K562 (cell line): ENCODE results near the gene MYH11.

Experiments used
- BACH1 ChIP-seq: fragments of 200-800 bp; sonication (Bioruptor generic); IDR thresholded peaks from 2 replicates; pipeline ENCODE4 v1.6.1; 2016; ENCODE audit warnings: missing genetic modification characterization, missing compliant biosample characterization
- CBX2 ChIP-seq: fragments of 200-600 bp; sonication (generic); IDR thresholded peaks from one replicate; pipeline ENCODE4 v1.6.1; 2012; ENCODE audit warnings: mild to moderate bottlenecking, low read length, inconsistent platforms; ENCODE audit not compliant: insufficient read depth, poor library complexity, severe bottlenecking
- ETV6 ChIP-seq, 3 experiments: fragments of 150-350 bp in 1 of 3; sonication (generic) in 1 of 3; formaldehyde crosslinking in 1 of 3; IDR thresholded peaks; 2 replicates each; pipeline versions ENCODE4 v1.6.1 to v1.8.0; 2014 to 2022; ENCODE audit warnings: borderline replicate concordance in 2 of 3, low read depth in 2 of 3, antibody characterized with exemption in 1 of 3, low read length in 1 of 3, mild to moderate bottlenecking in 1 of 3, missing genetic modification reagents in 1 of 3
- EZH2 ChIP-seq: IDR thresholded peaks from 2 replicates; pipeline ENCODE4 v1.6.1; 2012; ENCODE audit warnings: low read depth, mild to moderate bottlenecking, inconsistent platforms, low read length, borderline replicate concordance
- POLR2A ChIP-seq: fragments of 450-650 bp; conservative IDR thresholded peaks from 2 replicates; pipeline ENCODE4 v1.6.1; 2016
- POLR2AphosphoS5 ChIP-seq: IDR thresholded peaks from 2 replicates; pipeline ENCODE4 v1.6.1; 2011; ENCODE audit warnings: mild to moderate bottlenecking, low read depth, low read length, moderate library complexity; ENCODE audit not compliant: control insufficient read depth, insufficient read depth
- SIX5 ChIP-seq, 2 experiments: IDR thresholded peaks; 2 replicates each; pipeline ENCODE4 v1.6.1; 2011; ENCODE audit warnings: low read length in 2 of 2, borderline replicate concordance in 1 of 2, low read depth in 1 of 2, mild to moderate bottlenecking in 1 of 2, moderate library complexity in 1 of 2; ENCODE audit not compliant: insufficient read depth in 1 of 2
- SNRNP70 ChIP-seq: fragments of 200-400 bp; formaldehyde crosslinking; optimal IDR thresholded peaks from 2 replicates; pipeline ENCODE3; 2017; ENCODE audit warnings: low read depth, low read length
- YY1 ChIP-seq, 3 experiments: IDR thresholded peaks; 2 replicates each; pipeline ENCODE4 v1.6.1; 2011; ENCODE audit warnings: low read length in 2 of 3, mild to moderate bottlenecking in 2 of 3, moderate library complexity in 2 of 3, borderline replicate concordance in 1 of 3, control low read depth in 1 of 3, low read depth in 1 of 3; ENCODE audit not compliant: insufficient read depth in 3 of 3, insufficient replicate concordance in 2 of 3, control insufficient read depth in 1 of 3, insufficient read length in 1 of 3; ENCODE audit errors: extremely low read depth in 1 of 3
- TF ChIP-seq, protein P1 (sequence below): conservative IDR thresholded peaks from 2 replicates; pipeline ENCODE4 v1.6.1; 2011; ENCODE audit warnings: low read depth, mild to moderate bottlenecking, low read length; ENCODE audit not compliant: control insufficient read depth
- TF ChIP-seq, protein P2 (sequence below), 2 experiments: fragments of 450-650 bp in 1 of 2; sonication (generic) in 1 of 2; formaldehyde crosslinking; conservative IDR thresholded peaks; 2 replicates each; pipeline versions ENCODE4 v1.4.0 to v1.8.1; 2020 to 2022; ENCODE audit warnings: mild to moderate bottlenecking in 1 of 2, missing genetic modification reagents in 1 of 2
- TF ChIP-seq, protein P3 (sequence below): sonication (generic); formaldehyde crosslinking; IDR thresholded peaks from 2 replicates; pipeline ENCODE4 v1.8.0; 2022; ENCODE audit warnings: mild to moderate bottlenecking, missing genetic modification reagents, borderline replicate concordance
- TF ChIP-seq, protein P4 (sequence below), 3 experiments: IDR thresholded peaks in 2 of 3; conservative IDR thresholded peaks in 1 of 3; 2 replicates each; pipeline ENCODE4 v1.5.1; 2011 to 2012; ENCODE audit warnings: low read length in 3 of 3, mild to moderate bottlenecking in 3 of 3, control low read depth in 2 of 3, improper control_type of control experiment in 1 of 3, inconsistent platforms in 1 of 3, low read depth in 1 of 3, mixed read lengths in 1 of 3, moderate library complexity in 1 of 3; ENCODE audit not compliant: insufficient read depth in 2 of 3
- TF ChIP-seq, protein P5 (sequence below): fragments of 250-450 bp; sonication (Bioruptor Pico); IDR thresholded peaks from 2 replicates; pipeline ENCODE4 v1.8.0; 2021; ENCODE audit warnings: moderate library complexity, mild to moderate bottlenecking, inconsistent platforms

DNA sequence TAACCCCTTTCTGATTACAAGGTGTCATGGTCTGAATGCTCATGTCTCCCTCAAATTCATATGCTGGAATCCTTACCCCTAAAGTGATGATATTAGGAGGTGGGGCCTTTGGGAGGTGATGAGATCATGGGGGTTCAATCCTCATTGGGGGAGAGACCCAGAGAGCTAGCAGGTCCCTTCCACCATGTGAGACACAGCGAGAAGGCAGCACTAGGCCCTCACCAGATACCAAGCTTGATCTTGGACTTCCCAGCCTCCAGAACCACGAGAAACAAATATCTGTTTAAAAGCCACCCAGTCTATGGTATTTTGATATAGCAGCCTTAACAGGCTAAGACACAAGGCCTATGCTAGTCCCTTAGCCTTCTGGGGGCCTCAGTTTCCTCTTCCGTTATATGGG lies 45.9 kb downstream of the MYH11 start:
- TF ChIP-seq YY1 (IDR thresholded peaks at IDR 0.05; ENCODE audit: borderline replicate concordance in 1 of 3, control insufficient read depth in 1 of 3, extremely low read depth in 1 of 3, insufficient read depth in 3 of 3, insufficient read length in 1 of 3, insufficient replicate concordance in 2 of 3, low read depth in 1 of 3, low read length in 2 of 3) = no peak
- TF ChIP-seq POLR2A = no peak
- TF ChIP-seq SNRNP70 = no peak
- TF ChIP-seq, protein P1, sequence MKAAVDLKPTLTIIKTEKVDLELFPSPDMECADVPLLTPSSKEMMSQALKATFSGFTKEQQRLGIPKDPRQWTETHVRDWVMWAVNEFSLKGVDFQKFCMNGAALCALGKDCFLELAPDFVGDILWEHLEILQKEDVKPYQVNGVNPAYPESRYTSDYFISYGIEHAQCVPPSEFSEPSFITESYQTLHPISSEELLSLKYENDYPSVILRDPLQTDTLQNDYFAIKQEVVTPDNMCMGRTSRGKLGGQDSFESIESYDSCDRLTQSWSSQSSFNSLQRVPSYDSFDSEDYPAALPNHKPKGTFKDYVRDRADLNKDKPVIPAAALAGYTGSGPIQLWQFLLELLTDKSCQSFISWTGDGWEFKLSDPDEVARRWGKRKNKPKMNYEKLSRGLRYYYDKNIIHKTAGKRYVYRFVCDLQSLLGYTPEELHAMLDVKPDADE = no peak
- TF ChIP-seq, protein P2, sequence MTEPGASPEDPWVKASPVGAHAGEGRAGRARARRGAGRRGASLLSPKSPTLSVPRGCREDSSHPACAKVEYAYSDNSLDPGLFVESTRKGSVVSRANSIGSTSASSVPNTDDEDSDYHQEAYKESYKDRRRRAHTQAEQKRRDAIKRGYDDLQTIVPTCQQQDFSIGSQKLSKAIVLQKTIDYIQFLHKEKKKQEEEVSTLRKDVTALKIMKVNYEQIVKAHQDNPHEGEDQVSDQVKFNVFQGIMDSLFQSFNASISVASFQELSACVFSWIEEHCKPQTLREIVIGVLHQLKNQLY (CRISPR knock-in tag; conservative IDR thresholded peaks at IDR 0.05) = no peak
- no peak for TF ChIP-seq BACH1 (tag)
- no peak for TF ChIP-seq SIX5 (IDR thresholded peaks at IDR 0.05; ENCODE audit: borderline replicate concordance in 1 of 2, insufficient read depth in 1 of 2, low read depth in 1 of 2, low read length in 2 of 2)
- TF ChIP-seq, protein P3, sequence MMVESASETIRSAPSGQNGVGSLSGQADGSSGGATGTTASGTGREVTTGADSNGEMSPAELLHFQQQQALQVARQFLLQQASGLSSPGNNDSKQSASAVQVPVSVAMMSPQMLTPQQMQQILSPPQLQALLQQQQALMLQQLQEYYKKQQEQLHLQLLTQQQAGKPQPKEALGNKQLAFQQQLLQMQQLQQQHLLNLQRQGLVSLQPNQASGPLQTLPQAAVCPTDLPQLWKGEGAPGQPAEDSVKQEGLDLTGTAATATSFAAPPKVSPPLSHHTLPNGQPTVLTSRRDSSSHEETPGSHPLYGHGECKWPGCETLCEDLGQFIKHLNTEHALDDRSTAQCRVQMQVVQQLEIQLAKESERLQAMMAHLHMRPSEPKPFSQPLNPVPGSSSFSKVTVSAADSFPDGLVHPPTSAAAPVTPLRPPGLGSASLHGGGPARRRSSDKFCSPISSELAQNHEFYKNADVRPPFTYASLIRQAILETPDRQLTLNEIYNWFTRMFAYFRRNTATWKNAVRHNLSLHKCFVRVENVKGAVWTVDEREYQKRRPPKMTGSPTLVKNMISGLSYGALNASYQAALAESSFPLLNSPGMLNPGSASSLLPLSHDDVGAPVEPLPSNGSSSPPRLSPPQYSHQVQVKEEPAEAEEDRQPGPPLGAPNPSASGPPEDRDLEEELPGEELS = no peak
- TF ChIP-seq, protein P4, sequence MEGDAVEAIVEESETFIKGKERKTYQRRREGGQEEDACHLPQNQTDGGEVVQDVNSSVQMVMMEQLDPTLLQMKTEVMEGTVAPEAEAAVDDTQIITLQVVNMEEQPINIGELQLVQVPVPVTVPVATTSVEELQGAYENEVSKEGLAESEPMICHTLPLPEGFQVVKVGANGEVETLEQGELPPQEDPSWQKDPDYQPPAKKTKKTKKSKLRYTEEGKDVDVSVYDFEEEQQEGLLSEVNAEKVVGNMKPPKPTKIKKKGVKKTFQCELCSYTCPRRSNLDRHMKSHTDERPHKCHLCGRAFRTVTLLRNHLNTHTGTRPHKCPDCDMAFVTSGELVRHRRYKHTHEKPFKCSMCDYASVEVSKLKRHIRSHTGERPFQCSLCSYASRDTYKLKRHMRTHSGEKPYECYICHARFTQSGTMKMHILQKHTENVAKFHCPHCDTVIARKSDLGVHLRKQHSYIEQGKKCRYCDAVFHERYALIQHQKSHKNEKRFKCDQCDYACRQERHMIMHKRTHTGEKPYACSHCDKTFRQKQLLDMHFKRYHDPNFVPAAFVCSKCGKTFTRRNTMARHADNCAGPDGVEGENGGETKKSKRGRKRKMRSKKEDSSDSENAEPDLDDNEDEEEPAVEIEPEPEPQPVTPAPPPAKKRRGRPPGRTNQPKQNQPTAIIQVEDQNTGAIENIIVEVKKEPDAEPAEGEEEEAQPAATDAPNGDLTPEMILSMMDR (IDR thresholded peaks at IDR 0.05 in 2 of 3, conservative IDR thresholded peaks at IDR 0.05 in 1 of 3; ENCODE audit: insufficient read depth in 2 of 3, low read depth in 1 of 3, low read length in 3 of 3) = no peak
- TF ChIP-seq CBX2 = no peak
- no peak for TF ChIP-seq POLR2AphosphoS5
- TF ChIP-seq EZH2 = no peak
- TF ChIP-seq, protein P5, sequence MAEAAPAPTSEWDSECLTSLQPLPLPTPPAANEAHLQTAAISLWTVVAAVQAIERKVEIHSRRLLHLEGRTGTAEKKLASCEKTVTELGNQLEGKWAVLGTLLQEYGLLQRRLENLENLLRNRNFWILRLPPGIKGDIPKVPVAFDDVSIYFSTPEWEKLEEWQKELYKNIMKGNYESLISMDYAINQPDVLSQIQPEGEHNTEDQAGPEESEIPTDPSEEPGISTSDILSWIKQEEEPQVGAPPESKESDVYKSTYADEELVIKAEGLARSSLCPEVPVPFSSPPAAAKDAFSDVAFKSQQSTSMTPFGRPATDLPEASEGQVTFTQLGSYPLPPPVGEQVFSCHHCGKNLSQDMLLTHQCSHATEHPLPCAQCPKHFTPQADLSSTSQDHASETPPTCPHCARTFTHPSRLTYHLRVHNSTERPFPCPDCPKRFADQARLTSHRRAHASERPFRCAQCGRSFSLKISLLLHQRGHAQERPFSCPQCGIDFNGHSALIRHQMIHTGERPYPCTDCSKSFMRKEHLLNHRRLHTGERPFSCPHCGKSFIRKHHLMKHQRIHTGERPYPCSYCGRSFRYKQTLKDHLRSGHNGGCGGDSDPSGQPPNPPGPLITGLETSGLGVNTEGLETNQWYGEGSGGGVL (CRISPR knock-in tag) = no peak
- TF ChIP-seq ETV6 (IDR thresholded peaks at IDR 0.05; ENCODE audit: borderline replicate concordance in 1 of 2, low read depth in 2 of 2, low read length in 1 of 2) = no peak
- TF ChIP-seq ETV6 (CRISPR knock-in tag; IDR thresholded peaks at IDR 0.05; ENCODE audit: borderline replicate concordance) = no peak
